Nephron progenitor cell (in vitro differentiated cells): ENCODE measurements around the gene TEP1.
"Not testable (repeated sequence)": the region's sequence is repeated elsewhere in the genome, so short reads cannot be mapped to it uniquely, and the experiment has no call there.

Experiments
- DNase-seq: peaks from one replicate; pipeline ENCODE4 v3.0.0; 2021
- H3K27ac Mint-ChIP-seq: 2 replicates; pipeline ENCODE4 v1.8.0; 2021; ENCODE audit warnings: mild to moderate bottlenecking, moderate library complexity, mixed read lengths
- H3K27me3 Mint-ChIP-seq: 2 replicates; pipeline ENCODE4 v1.8.0; 2021; ENCODE audit warnings: mild to moderate bottlenecking, low read depth, mixed read lengths; ENCODE audit not compliant: poor library complexity
- H3K36me3 Mint-ChIP-seq: 2 replicates; pipeline ENCODE4 v1.8.0; 2021; ENCODE audit warnings: low read depth, mixed read lengths
- H3K4me1 Mint-ChIP-seq: 2 replicates; pipeline ENCODE4 v1.8.0; 2021; ENCODE audit warnings: mixed read lengths
- H3K4me3 Mint-ChIP-seq: 2 replicates; pipeline ENCODE4 v1.8.0; 2021; ENCODE audit warnings: mild to moderate bottlenecking, moderate library complexity, mixed read lengths
- H3K9me3 Mint-ChIP-seq: 2 replicates; pipeline ENCODE4 v1.8.0; 2021; ENCODE audit warnings: mild to moderate bottlenecking, moderate library complexity, mixed read lengths
- CTCF ChIP-seq: fragments of 200-600 bp; sonication (generic); IDR thresholded peaks from 2 replicates; pipeline ENCODE4 v1.5.0; 2021; ENCODE audit warnings: antibody characterized with exemption

The TEP1 gene

GRCh38 chr14:20372796-20373195, 40.5 kb downstream of the TEP1 start:
- Mint-ChIP-seq H3K27ac (no peak overlapping the region), H3K36me3 (peaks cover 49% of the 10 kb centered on the region), H3K27me3 (peaks cover 7% of the 10 kb centered on the region), H3K9me3 (no peaks in the 10 kb centered on the region), H3K4me3 (no peak overlapping the region), H3K4me1 (peaks cover 10% of the 10 kb centered on the region)
- no peak for DNase-seq
- no peak for TF ChIP-seq CTCF

DNA sequence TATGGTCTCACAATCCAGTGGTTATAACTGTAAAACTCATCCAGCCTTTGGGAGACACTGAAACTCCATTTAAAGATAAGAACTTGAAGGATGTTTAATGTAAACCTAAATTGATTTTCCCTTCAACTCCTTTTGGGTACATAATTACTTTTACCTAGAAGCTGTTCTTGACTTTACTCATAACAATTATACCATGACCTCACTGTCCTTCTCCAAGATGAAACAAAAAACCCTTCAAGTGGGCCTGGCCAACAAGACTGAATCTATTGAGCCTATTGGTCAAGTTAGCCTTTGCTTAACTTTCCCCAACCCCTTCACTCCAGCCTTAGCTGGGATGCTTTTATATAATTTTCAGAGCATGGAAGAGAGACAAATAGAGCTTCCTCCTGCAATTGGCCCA, 47.4 kb downstream of the TEP1 start:
- Mint-ChIP-seq H3K9me3 (no peaks in the 10 kb centered on the region), H3K4me3 (no peak overlapping the region), H3K27ac (no peak overlapping the region), H3K4me1 (no peaks in the 10 kb centered on the region), H3K27me3 (peaks cover 3% of the 10 kb centered on the region), H3K36me3 (peaks cover 48% of the 10 kb centered on the region)
- DNase-seq, result no peak
- no peak for TF ChIP-seq CTCF

DNA sequence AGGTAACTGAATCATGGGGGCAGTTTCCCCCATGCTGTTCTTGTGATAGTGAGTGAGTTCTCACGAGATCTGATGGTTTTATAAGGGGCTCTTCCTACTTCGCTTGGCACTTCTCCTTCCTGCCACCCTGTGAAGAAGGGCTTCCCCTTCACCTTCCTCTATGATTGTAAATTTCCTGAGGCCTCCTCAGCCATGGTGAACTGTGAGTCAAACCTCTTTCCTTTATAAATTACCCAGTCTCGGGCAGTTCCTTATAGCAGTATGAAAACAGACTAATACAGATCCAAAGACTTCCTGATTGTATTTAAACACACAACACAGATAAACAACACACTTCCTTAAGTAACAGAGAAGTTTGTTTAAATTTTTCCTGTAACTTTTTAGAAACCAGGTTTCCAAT, 54.8 kb downstream of the TEP1 start:
- H3K27ac Mint-ChIP-seq, H3K27me3 Mint-ChIP-seq, H3K4me1 Mint-ChIP-seq, H3K9me3 Mint-ChIP-seq, H3K4me3 Mint-ChIP-seq, DNase-seq: not testable (repeated sequence)
- H3K36me3 Mint-ChIP-seq, result peaks cover 60% of the 10 kb centered on the region

- no peak for DNase-seq
- no peak for TF ChIP-seq CTCF
- H3K36me3 Mint-ChIP-seq, result peaks cover 71% of the 10 kb centered on the region
- H3K27me3 Mint-ChIP-seq, result no peaks in the 10 kb centered on the region
- no peaks in the 10 kb centered on the region for H3K9me3 Mint-ChIP-seq
- no peak overlapping the region for H3K4me3 Mint-ChIP-seq
- no peaks in the 10 kb centered on the region for H3K4me1 Mint-ChIP-seq
- H3K27ac Mint-ChIP-seq, result no peak overlapping the region
Observed at GRCh38 chr14:20356422-20356821, 56.9 kb downstream of the TEP1 start.

- TF ChIP-seq CTCF, result no peak
- H3K4me1 Mint-ChIP-seq, result no peaks in the 10 kb centered on the region
- H3K9me3 Mint-ChIP-seq, result no peaks in the 10 kb centered on the region
- peaks cover 81% of the 10 kb centered on the region for H3K36me3 Mint-ChIP-seq
- DNase-seq, result no peak
- H3K27me3 Mint-ChIP-seq, result no peaks in the 10 kb centered on the region
- H3K27ac Mint-ChIP-seq, result no peak overlapping the region
- no peak overlapping the region for H3K4me3 Mint-ChIP-seq
Observed at GRCh38 chr14:20350860-20351259, 62.4 kb downstream of the TEP1 start.

DNA sequence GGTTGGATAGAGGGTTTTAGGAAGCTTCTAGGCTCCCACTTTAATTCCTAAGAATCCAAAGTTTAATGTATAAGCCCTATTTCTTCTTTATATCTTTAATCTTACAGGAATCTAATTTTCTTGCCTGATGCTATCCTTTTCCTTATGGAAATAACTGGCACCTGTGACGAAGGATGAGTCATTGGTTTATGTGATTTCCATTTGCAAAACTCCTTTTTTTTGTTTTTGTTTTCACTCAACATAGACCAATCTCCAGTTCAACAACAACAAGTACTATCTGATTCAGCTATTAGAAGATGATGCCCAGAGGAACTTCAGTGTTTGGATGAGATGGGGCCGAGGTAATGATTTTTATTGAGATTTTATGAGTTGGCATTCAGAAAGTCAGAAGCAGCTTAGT, 63.0 kb downstream of the TEP1 start:
- Mint-ChIP-seq H3K9me3 (no peaks in the 10 kb centered on the region), H3K4me1 (no peaks in the 10 kb centered on the region), H3K4me3 (no peak overlapping the region), H3K27me3 (no peaks in the 10 kb centered on the region), H3K27ac (no peak overlapping the region), H3K36me3 (peaks cover 81% of the 10 kb centered on the region)
- no peak for TF ChIP-seq CTCF
- no peak for DNase-seq
